Skeletal muscle cell (primary cell): ENCODE results near the gene PTPRN2.
"Not testable (repeated sequence)": the region's sequence is repeated elsewhere in the genome, so short reads cannot be mapped to it uniquely, and the experiment has no call there.

Experiments used
- DNase-seq: peaks from one replicate; pipeline ENCODE4 v3.0.0-alpha.2; 2010; ENCODE audit warnings: low read depth
- H3K4me3 ChIP-seq: 2 replicates; pipeline ENCODE4 v1.5.1; 2011; ENCODE audit warnings: low read depth, mild to moderate bottlenecking, control low read depth, low read length, moderate library complexity

PTPRN2 gene

GRCh38 chr7:157604661-157605381 lies 982.8 kb downstream of the PTPRN2 start:
- no peak overlapping the region for H3K4me3 ChIP-seq
- no peak for DNase-seq

GRCh38 chr7:157603716-157604115 lies 983.9 kb downstream of the PTPRN2 start:
- no peak for DNase-seq
- no peak overlapping the region for H3K4me3 ChIP-seq

DNA sequence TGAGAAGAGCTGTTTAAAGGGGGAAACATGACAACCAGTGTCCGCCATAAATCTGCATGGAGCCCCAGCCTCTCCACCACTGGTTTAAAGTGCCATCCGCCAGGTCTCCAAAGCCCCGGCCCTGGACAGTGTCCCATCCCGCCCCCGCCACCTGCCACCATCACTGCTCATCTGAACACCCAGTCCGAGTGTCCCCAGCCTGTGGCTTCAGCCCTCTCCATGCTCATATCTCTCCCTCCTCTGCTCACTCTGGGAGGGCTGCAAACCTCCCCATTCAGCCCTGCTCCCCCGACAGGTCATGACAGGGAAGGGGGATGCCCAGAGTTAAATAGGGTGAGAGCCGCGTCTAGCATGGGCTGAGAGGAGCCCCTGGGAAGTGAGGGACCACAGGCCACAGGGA lies 984.6 kb downstream of the PTPRN2 start:
- H3K4me3 ChIP-seq = no peak overlapping the region
- no peak for DNase-seq

GRCh38 chr7:157602581-157602980 lies 985.0 kb downstream of the PTPRN2 start:
- no peak overlapping the region for H3K4me3 ChIP-seq
- DNase-seq = no peak

- DNase-seq = no peak
- H3K4me3 ChIP-seq = no peak overlapping the region
Observed at GRCh38 chr7:157602156-157602555, 985.5 kb downstream of the PTPRN2 start.

DNA sequence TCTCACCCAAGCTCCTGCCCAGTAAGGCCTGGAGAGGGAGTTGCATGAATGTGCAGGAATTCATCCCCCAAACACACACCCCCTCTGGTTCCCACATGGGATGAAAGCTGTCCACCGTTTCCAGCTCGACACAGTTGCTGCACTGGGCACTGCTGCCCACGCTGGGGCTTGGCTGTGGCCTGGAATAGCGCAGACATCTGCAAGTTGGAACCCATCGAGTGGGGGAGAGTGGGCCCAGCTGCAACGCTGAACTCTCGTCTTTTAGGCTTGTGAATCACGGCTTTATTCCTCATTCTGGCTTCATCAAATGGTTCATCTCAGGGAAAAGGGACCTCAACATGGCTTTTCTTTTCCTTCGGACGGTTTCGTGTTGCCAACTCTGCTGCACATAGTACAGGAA lies 986.1 kb downstream of the PTPRN2 start:
- no peak for DNase-seq
- no peak overlapping the region for H3K4me3 ChIP-seq

DNA sequence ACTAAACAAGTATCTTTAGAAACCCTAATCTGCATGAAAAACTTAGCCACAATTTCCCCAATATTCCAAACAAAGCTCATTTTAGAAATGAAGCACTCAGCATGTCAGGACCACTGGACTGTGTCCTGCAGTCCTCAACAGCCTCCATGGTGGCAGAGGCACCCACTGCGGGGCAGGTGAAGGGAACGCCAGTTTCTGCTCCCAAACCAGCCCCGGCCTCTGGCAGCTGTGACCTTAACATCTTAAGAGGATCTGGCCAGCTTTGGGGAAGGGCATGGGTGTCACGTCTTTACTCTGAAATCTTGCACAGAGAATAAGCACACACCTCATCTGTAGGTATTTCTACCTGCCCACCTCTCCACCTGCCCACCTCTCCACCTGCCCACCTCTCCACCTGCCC lies 988.1 kb downstream of the PTPRN2 start:
- no peak for DNase-seq
- no peak overlapping the region for H3K4me3 ChIP-seq

GRCh38 chr7:157597562-157597961 lies 990.1 kb downstream of the PTPRN2 start:
- no peak for DNase-seq
- no peak overlapping the region for H3K4me3 ChIP-seq

- no peak for DNase-seq
- no peak overlapping the region for H3K4me3 ChIP-seq
Observed at GRCh38 chr7:157596881-157597280, 990.7 kb downstream of the PTPRN2 start.

GRCh38 chr7:157596471-157596870 lies 991.2 kb downstream of the PTPRN2 start:
- H3K4me3 ChIP-seq = no peak overlapping the region
- DNase-seq = no peak

- no peak overlapping the region for H3K4me3 ChIP-seq
- DNase-seq = no peak
Observed at GRCh38 chr7:157596026-157596425, 991.6 kb downstream of the PTPRN2 start.

GRCh38 chr7:157595086-157595855 lies 992.4 kb downstream of the PTPRN2 start:
- no peak for DNase-seq
- H3K4me3 ChIP-seq = no peak overlapping the region

DNA sequence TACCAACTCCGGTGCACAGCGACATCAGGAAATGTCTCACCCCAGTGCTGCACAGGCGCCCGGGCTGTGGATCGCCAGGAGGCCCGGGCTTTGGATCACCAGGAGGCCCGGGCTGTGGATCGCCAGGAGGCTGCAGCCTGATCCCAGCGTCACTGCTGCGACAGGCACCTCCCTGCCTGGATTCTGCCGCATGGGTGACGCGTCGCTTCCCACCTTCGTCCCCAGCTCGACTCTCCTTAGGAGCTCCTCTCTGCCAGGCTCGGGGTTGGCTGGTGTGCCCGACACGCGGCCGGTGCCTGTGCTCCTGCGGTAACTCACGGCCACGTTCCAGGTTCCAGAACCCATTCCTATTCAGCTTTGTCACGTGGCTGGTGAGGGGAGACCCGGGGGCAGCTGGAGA lies 993.3 kb downstream of the PTPRN2 start:
- no peak overlapping the region for H3K4me3 ChIP-seq
- no peak for DNase-seq

GRCh38 chr7:157593541-157593940 lies 994.1 kb downstream of the PTPRN2 start:
- H3K4me3 ChIP-seq = no peak overlapping the region
- no peak for DNase-seq

DNA sequence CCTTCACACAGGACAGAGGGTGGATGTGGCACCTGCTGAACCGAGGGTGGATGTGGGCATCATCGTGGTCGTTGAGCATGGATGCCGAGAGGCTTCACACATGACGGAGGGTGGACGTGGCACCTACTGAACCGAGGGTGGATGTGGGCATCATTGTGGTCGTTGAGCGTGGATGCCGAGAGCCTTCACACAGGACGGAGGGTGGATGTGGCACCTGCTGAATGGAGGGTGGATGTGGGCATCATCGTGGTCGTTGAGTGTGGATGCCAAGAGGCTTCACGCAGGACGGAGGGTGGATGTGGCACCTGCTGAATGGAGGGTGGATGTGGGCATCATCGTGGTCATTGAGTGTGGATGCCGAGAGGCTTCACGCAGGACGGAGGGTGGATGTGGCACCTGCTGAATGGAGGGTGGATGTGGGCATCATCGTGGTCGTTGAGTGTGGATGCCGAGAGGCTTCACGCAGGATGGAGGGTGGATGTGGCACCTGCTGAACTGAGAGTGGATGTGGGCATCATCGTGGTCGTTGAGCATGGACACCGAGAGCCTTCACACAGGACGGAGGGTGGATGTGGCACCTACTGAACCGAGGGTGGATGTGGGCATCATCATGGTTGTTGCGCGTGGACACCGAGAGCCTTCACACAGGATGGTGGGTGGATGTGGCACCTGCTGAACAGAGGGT lies 994.8 kb downstream of the PTPRN2 start:
- not testable (repeated sequence) for DNase-seq, H3K4me3 ChIP-seq

DNA sequence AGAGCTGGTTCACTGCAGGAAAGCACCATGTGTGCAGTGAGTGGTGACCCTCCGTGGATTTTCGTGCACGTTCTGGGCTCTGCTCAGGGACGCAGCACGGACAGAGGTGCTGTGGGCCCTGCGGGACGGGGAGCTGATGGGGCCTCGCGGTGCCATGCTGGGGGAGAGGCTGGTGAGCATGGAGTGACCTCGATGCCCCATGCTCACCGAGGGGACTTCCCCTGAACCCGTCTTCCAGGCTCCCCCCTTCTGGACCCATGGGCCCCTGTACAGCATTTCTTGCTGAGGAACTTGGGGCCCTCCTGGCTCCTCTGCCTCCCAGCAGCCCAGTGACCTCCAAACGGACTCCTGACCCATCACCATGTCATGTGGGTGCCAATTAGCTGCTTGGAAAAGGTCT lies 997.1 kb downstream of the PTPRN2 start:
- H3K4me3 ChIP-seq = no peak overlapping the region
- no peak for DNase-seq

DNA sequence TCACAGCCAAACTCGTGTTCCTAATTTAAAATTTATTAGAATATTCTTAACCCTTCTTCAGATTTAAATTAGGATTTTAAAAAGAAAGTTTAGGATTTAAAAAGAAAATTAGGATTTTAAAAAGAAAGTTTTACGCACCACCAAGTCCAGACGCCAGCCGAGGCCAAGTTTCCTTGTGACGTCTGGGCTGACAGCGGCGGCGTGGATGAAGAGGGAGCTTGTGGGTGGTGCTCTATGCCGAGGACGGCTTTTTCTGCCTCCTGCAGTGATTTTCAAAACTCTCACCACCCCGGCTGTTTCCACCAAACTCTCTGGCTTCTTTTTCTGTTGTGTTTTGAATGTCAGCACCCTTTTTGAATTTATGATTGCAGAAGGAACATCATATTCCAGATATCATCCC lies 997.9 kb downstream of the PTPRN2 start:
- DNase-seq = no peak
- H3K4me3 ChIP-seq = no peak overlapping the region

DNA sequence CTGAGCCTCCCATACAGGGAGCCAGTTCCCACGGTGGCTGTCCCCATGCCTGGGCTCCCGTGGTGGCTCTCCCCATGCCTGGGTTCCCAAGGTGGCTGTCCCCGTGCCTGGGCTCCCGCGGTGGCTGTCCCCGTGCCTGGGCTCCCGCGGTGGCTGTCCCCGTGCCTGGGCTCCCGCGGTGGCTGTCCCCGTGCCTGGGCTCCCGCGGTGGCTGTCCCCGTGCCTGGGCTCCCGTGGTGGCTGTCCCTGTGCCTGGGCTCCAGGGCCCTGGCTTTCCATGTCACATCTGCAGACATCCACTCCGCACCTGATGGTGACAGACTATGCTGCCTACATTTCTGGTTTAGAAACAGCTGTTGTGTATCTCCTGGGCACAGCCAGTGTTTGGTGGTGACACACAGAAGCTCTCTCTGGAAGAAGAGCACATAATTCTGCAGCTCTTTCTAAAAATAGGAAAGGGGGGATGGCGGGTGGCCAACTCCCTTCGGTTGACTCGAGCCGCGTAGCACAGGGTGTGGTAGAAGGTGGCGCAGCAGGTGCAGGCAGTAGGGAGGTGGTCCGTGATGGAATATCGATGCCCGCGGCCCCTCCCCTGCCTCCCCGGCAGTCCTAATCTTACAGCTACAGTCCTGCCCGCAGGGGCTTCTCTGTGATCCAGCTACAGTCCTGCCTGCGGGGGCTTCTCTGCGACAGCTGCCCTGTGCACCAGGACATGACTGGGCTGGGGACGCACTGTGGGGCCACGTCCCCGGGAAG lies 999.6 kb downstream of the PTPRN2 start:
- no peak for DNase-seq
- no peak overlapping the region for H3K4me3 ChIP-seq

DNA sequence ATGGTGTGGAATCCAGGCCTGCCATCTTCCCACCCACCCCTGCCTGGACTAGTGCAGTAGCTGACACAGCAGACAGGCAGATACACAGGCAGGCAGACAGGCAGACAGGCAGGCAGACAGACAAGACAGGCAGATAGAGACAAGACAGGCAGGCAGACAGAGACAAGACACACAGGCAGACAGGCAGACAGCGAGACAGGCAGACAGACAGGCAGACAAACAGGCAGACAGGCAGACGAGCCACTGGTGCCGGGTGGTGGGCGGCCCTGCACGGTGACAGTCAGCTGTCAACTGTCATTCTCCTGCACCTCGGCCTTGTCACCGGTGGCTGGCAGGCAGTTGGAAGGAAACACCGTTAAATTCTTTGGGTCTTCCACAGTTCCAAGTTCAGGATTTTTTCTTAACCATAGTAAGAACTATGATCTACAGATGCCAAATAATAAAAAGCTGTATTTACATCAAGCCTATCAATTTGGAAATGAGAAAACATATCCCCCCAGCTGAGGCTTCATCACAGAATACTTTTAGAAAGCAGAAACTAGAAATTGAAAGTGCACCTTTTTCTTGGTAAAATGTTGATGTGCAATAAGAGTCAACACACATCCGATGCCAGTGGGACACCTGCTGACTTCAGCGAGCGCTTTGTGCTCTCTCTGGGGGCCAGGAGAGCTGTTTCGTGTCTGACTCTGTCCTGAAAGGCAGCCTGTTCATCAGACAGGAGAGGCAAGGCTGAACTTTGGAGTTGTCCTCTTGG lies 1000.4 kb downstream of the PTPRN2 start:
- DNase-seq = no peak

More for the DNA sequence above, 1000.4 kb downstream of the PTPRN2 start:
- no peak overlapping the region for H3K4me3 ChIP-seq
